GM23338 (cell line): ENCODE measurements around the gene FRY. TPM values are rescaled to one million over a fixed set of nuclear protein-coding genes. Genes with fewer than 3 reads are reported as not detected.

Experiments used
- ATAC-seq: fragments of 200-7000 bp; cut with Tn5 transposase; 3 replicates; pipeline ENCODE4 v1.9.1; 2020
- DNase-seq: peaks from one replicate; pipeline ENCODE4 v3.0.0-alpha.2; 2015; ENCODE audit warnings: low spot score
- H2AFZ ChIP-seq: fragments of 200-600 bp; sonication (generic); 2 replicates; pipeline ENCODE4 v1.8.0; 2016; ENCODE audit warnings: antibody characterized with exemption, mild to moderate bottlenecking, moderate library complexity
- H3F3A ChIP-seq: fragments of 200-600 bp; sonication (generic); replicated peaks from 2 replicates; pipeline ENCODE4 v1.8.0; 2017; ENCODE audit warnings: antibody characterized with exemption, mixed run types, low read depth
- H3K27ac ChIP-seq: fragments of 200-600 bp; sonication (generic); 2 replicates; pipeline ENCODE4 v1.6.1; 2016; ENCODE audit warnings: low read depth
- H3K27me3 ChIP-seq: fragments of 200-600 bp; sonication (generic); 2 replicates; pipeline ENCODE4 v1.8.0; 2016; ENCODE audit warnings: mild to moderate bottlenecking, mixed run types, moderate library complexity; ENCODE audit not compliant: insufficient read depth
- H3K36me3 ChIP-seq: fragments of 200-600 bp; sonication (generic); 2 replicates; pipeline ENCODE4 v1.8.0; 2016; ENCODE audit warnings: mild to moderate bottlenecking; ENCODE audit not compliant: insufficient read depth
- H3K4me1 ChIP-seq: fragments of 200-600 bp; sonication (generic); 2 replicates; pipeline ENCODE4 v1.8.0; 2016; ENCODE audit warnings: mild to moderate bottlenecking, moderate library complexity; ENCODE audit not compliant: insufficient read depth
- H3K4me2 ChIP-seq: fragments of 200-600 bp; sonication (generic); 2 replicates; pipeline ENCODE4 v1.7.1; 2017; ENCODE audit warnings: mixed run types
- H3K4me3 ChIP-seq: fragments of 200-600 bp; sonication (generic); 2 replicates; pipeline ENCODE4 v1.6.1; 2016; ENCODE audit warnings: mixed run types
- H3K79me2 ChIP-seq: fragments of 200-600 bp; sonication (generic); replicated peaks from 2 replicates; pipeline ENCODE4 v1.8.0; 2017; ENCODE audit warnings: mild to moderate bottlenecking; ENCODE audit not compliant: insufficient read depth
- H3K9me2 ChIP-seq: fragments of 200-600 bp; sonication (generic); 2 replicates; pipeline ENCODE4 v1.8.0; 2017; ENCODE audit not compliant: insufficient read depth
- H4K20me1 ChIP-seq: fragments of 200-600 bp; sonication (generic); replicated peaks from 2 replicates; pipeline ENCODE4 v1.8.0; 2017; ENCODE audit warnings: mild to moderate bottlenecking; ENCODE audit not compliant: insufficient read depth
- H3K27ac Mint-ChIP-seq: 2 replicates; pipeline ENCODE4 v1.8.0; 2020; ENCODE audit warnings: inconsistent platforms, mild to moderate bottlenecking, moderate library complexity, mixed read lengths
- H3K27me3 Mint-ChIP-seq: 3 replicates; pipeline ENCODE4 v1.8.0; 2022; ENCODE audit warnings: low read depth, mild to moderate bottlenecking, moderate library complexity, mixed read lengths, inconsistent platforms; ENCODE audit not compliant: insufficient read depth, poor library complexity
- H3K36me3 Mint-ChIP-seq: 3 replicates; pipeline ENCODE4 v1.8.0; 2021; ENCODE audit warnings: low read depth, mild to moderate bottlenecking, inconsistent platforms, moderate library complexity, mixed read lengths
- H3K4me1 Mint-ChIP-seq: 3 replicates; pipeline ENCODE4 v1.8.0; 2020; ENCODE audit warnings: mild to moderate bottlenecking, inconsistent platforms, mixed read lengths
- H3K4me3 Mint-ChIP-seq: 3 replicates; pipeline ENCODE4 v1.8.0; 2021; ENCODE audit warnings: moderate library complexity, mild to moderate bottlenecking, inconsistent platforms, mixed read lengths
- H3K9me3 Mint-ChIP-seq: 3 replicates; pipeline ENCODE4 v1.8.0; 2020; ENCODE audit warnings: moderate library complexity, mild to moderate bottlenecking, inconsistent platforms, mixed read lengths
- EZH2 ChIP-seq: fragments of 200-600 bp; sonication (generic); IDR thresholded peaks from one replicate; pipeline ENCODE4 v1.8.0; 2017; ENCODE audit warnings: antibody characterized with exemption, mild to moderate bottlenecking, low read depth; ENCODE audit not compliant: unreplicated experiment
- EZH2phosphoT487 ChIP-seq: fragments of 200-600 bp; sonication (generic); IDR thresholded peaks from one replicate; pipeline ENCODE4 v1.8.1; 2018; ENCODE audit warnings: antibody characterized with exemption; ENCODE audit not compliant: unreplicated experiment
- JUNB ChIP-seq: IDR thresholded peaks from one replicate; pipeline ENCODE4 v1.6.1; 2016; ENCODE audit warnings: antibody characterized with exemption; ENCODE audit not compliant: unreplicated experiment
- NANOG ChIP-seq: IDR thresholded peaks from 2 replicates; pipeline ENCODE4 v1.6.1; 2016; ENCODE audit warnings: antibody characterized with exemption, borderline replicate concordance
- POLR2AphosphoS5 ChIP-seq: IDR thresholded peaks from 2 replicates; pipeline ENCODE4 v1.6.1; 2016; ENCODE audit warnings: antibody characterized with exemption, low read depth
- STAT1 ChIP-seq: IDR thresholded peaks from one replicate; pipeline ENCODE4 v1.6.1; 2016; ENCODE audit warnings: antibody characterized with exemption; ENCODE audit not compliant: unreplicated experiment
- ZNF114 ChIP-seq: fragments of 250-450 bp; sonication (Bioruptor Pico); IDR thresholded peaks from 2 replicates; pipeline ENCODE4 v1.5.0; 2020; ENCODE audit warnings: mild to moderate bottlenecking, moderate library complexity
- ZNF331 ChIP-seq: fragments of 250-450 bp; sonication (Bioruptor Pico); IDR thresholded peaks from 2 replicates; pipeline ENCODE4 v1.5.0; 2020; ENCODE audit warnings: low read depth, mild to moderate bottlenecking, moderate library complexity
- polyA plus RNA-seq: library from polyadenylated mRNA; unstranded; fragments of >200 nt; fragmentation: Nextera tagmentation; extraction: Ambion mirVana; gene quantifications from 2 replicates; pipeline ENCODE4 v1.2.1, GENCODE V29; 2016
- total RNA-seq: library from RNA; depleted of rRNA; stranded (reverse); fragments of >200 nt; shearing (Covaris generic); gene quantifications from 2 replicates; pipeline ENCODE4 v1.2.3, GENCODE V29; 2014
- TF ChIP-seq, protein P1 (sequence below): IDR thresholded peaks from one replicate; pipeline ENCODE4 v1.6.1; 2018; ENCODE audit warnings: antibody characterized with exemption; ENCODE audit not compliant: unreplicated experiment
- TF ChIP-seq, protein P2 (sequence below): IDR thresholded peaks from 2 replicates; pipeline ENCODE4 v1.6.1; 2016; ENCODE audit warnings: antibody characterized with exemption
- TF ChIP-seq, protein P3 (sequence below), 2 experiments: fragments of 200-600 bp in 1 of 2; sonication (generic) in 1 of 2; conservative IDR thresholded peaks; 2 replicates each; pipeline versions ENCODE4 v1.5.1 to v1.6.1; 2016 to 2017; ENCODE audit warnings: antibody characterized with exemption in 2 of 2, low read depth in 2 of 2, mild to moderate bottlenecking in 2 of 2, moderate library complexity in 1 of 2

The FRY gene
- total and polyA plus RNA-seq, 2 experiments from 2014 or later: 2.4 to 10.1 TPM

DNA sequence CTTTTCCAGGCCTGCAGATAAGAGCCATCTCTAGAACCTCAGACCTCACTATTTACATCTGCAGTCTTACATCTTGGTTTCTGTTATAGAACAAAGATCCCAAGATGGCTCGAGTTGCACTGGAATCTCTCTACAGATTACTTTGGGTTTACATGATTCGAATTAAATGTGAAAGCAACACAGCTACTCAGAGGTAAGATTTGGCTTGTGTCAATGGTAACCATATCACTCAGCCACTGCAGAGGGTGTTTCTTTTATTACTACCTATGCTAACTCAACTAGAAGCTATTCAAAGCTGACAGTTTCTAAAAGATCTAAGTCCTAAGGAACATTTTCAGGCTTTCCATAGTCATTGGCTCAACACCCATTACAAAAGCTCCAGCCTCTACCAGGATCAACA is 115.6 kb downstream of the FRY start (continued):
- TF ChIP-seq ZNF331: no peak
- TF ChIP-seq EZH2: no peak
- no peak for TF ChIP-seq ZNF114

DNA sequence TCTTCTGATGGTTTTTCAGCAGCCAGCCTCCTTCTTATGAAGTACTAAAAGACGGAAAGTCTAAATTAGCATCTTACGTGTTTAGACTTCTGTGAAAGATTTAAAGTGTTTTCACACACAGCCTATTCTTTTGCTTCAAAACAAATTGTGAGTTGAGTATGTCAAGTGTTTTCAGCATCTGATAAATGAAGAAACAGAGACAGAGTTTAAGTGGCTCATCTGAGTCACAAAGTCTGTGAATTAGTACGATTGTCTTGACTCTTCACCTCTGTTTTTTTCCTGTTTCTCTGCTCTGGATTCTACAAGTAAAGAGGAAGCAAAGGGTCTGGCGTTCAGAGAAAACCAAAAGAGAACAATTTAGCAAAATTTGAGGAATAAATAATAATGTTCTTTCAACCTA is 116.4 kb downstream of the FRY start:
- Mint-ChIP-seq H3K36me3 (no peaks in the 10 kb centered on the region), H3K9me3 (no peaks in the 10 kb centered on the region), H3K27me3 (peaks cover 4% of the 10 kb centered on the region), H3K4me1 (peaks cover 10% of the 10 kb centered on the region), H3K4me3 (no peak overlapping the region), H3K27ac (no peak overlapping the region)
- H3K79me2 ChIP-seq: no peaks in the 10 kb centered on the region
- H2AFZ ChIP-seq: no peak overlapping the region
- DNase-seq: no peak
- H3K4me3 ChIP-seq: no peak overlapping the region
- ATAC-seq: no peak
- 0 out of 2 replicates have a peak, but pooled peaks cover 3% of the 10 kb centered on the region for H3K9me2 ChIP-seq
- no peaks in the 10 kb centered on the region for H4K20me1 ChIP-seq
- H3K36me3 ChIP-seq: no peaks in the 10 kb centered on the region
- TF ChIP-seq, protein P1, sequence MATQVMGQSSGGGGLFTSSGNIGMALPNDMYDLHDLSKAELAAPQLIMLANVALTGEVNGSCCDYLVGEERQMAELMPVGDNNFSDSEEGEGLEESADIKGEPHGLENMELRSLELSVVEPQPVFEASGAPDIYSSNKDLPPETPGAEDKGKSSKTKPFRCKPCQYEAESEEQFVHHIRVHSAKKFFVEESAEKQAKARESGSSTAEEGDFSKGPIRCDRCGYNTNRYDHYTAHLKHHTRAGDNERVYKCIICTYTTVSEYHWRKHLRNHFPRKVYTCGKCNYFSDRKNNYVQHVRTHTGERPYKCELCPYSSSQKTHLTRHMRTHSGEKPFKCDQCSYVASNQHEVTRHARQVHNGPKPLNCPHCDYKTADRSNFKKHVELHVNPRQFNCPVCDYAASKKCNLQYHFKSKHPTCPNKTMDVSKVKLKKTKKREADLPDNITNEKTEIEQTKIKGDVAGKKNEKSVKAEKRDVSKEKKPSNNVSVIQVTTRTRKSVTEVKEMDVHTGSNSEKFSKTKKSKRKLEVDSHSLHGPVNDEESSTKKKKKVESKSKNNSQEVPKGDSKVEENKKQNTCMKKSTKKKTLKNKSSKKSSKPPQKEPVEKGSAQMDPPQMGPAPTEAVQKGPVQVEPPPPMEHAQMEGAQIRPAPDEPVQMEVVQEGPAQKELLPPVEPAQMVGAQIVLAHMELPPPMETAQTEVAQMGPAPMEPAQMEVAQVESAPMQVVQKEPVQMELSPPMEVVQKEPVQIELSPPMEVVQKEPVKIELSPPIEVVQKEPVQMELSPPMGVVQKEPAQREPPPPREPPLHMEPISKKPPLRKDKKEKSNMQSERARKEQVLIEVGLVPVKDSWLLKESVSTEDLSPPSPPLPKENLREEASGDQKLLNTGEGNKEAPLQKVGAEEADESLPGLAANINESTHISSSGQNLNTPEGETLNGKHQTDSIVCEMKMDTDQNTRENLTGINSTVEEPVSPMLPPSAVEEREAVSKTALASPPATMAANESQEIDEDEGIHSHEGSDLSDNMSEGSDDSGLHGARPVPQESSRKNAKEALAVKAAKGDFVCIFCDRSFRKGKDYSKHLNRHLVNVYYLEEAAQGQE: no peak
- TF ChIP-seq STAT1 (no peak), ZNF114 (no peak), JUNB (no peak)
- TF ChIP-seq, protein P2, sequence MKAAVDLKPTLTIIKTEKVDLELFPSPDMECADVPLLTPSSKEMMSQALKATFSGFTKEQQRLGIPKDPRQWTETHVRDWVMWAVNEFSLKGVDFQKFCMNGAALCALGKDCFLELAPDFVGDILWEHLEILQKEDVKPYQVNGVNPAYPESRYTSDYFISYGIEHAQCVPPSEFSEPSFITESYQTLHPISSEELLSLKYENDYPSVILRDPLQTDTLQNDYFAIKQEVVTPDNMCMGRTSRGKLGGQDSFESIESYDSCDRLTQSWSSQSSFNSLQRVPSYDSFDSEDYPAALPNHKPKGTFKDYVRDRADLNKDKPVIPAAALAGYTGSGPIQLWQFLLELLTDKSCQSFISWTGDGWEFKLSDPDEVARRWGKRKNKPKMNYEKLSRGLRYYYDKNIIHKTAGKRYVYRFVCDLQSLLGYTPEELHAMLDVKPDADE: no peak
- H3K27me3 ChIP-seq: no peaks in the 10 kb centered on the region
- H3F3A ChIP-seq: no peaks in the 10 kb centered on the region
- H3K4me2 ChIP-seq: no peak overlapping the region
- H3K4me1 ChIP-seq: peaks cover 11% of the 10 kb centered on the region
- no peak overlapping the region for H3K27ac ChIP-seq

DNA sequence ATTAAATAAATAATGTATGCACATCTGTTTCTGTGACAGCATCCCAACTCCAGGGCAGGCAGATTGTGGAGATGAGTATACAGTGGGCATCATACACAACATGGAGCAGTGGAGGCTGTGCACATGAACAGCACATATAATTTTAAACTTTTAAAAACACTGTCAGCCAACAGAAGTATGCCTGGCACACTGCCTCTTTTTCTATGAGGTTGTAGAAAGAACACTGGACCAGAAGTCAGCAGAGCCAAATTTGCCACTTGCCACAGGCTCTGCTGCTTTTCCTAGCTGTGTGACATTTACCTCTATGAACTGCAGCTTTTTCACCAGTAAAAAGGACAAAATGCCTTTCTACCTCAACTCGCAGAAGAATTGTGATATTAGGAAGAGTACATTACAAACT is 118.7 kb downstream of the FRY start:
- Histone ChIP-seq H3K79me2 (no peaks in the 10 kb centered on the region), H3K4me2 (no peak overlapping the region), H3K4me3 (no peak overlapping the region), H3F3A (no peaks in the 10 kb centered on the region), H3K36me3 (no peaks in the 10 kb centered on the region), H3K27ac (no peak overlapping the region), H3K4me1 (no peaks in the 10 kb centered on the region), H2AFZ (no peak overlapping the region), H3K27me3 (no peaks in the 10 kb centered on the region), H4K20me1 (no peaks in the 10 kb centered on the region), H3K9me2 (0 out of 2 replicates have a peak, but pooled peaks cover 3% of the 10 kb centered on the region)
- Mint-ChIP-seq H3K4me1 (0 out of 3 replicates have a peak, but pooled peaks cover 2% of the 10 kb centered on the region), H3K27me3 (peaks cover under 1% of the 10 kb centered on the region), H3K27ac (no peak overlapping the region), H3K4me3 (no peak overlapping the region), H3K9me3 (no peaks in the 10 kb centered on the region; the same call in 2 of the 3 replicates), H3K36me3 (no peaks in the 10 kb centered on the region)
- ATAC-seq (no peak), DNase-seq (no peak)
- TF ChIP-seq POLR2AphosphoS5 (no peak), JUNB (no peak), ZNF114 (no peak), STAT1 (no peak), EZH2phosphoT487 (no peak), NANOG (no peak)
- TF ChIP-seq, protein P3, sequence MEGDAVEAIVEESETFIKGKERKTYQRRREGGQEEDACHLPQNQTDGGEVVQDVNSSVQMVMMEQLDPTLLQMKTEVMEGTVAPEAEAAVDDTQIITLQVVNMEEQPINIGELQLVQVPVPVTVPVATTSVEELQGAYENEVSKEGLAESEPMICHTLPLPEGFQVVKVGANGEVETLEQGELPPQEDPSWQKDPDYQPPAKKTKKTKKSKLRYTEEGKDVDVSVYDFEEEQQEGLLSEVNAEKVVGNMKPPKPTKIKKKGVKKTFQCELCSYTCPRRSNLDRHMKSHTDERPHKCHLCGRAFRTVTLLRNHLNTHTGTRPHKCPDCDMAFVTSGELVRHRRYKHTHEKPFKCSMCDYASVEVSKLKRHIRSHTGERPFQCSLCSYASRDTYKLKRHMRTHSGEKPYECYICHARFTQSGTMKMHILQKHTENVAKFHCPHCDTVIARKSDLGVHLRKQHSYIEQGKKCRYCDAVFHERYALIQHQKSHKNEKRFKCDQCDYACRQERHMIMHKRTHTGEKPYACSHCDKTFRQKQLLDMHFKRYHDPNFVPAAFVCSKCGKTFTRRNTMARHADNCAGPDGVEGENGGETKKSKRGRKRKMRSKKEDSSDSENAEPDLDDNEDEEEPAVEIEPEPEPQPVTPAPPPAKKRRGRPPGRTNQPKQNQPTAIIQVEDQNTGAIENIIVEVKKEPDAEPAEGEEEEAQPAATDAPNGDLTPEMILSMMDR (conservative IDR thresholded peaks at IDR 0.05; ENCODE audit: low read depth in 2 of 2): no peak
